ENCODE measurements around the gene PLEKHA7. TPM values are rescaled to one million over a fixed set of nuclear protein-coding genes. Genes with fewer than 3 reads are reported as not detected.

PLEKHA7 gene
- total RNA-seq, 1 experiment from 2014 or later, result 18.4 TPM

DNA sequence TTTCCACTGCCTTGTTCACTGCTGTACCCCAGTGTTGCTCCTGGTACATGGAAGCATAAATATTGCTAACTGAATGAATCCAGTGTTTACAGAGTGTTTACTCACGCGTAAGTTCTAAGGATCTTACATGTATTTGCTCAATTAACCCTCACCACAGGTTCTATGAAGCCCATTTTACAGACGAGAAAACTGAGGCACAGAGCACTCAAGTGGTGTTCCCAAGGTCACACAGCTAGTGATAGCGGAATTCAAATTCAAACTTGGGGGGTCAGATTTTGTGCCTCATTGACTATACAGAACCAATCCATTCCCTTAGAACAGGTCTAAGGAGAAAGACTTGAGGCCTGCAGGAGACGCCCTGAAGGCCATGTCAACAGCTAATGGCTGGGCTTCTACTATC is 72.3 kb downstream of the PLEKHA7 start:
- H2AFZ ChIP-seq (ENCODE audit: low read length), result no peak overlapping the region
- DNase-seq (no peak), ATAC-seq (no peak)
- H3K27me3 ChIP-seq (ENCODE audit: low read length), result no peaks in the 10 kb centered on the region
- H3K4me3 ChIP-seq (ENCODE audit: low read length), result no peak overlapping the region
- H3K36me3 ChIP-seq (ENCODE audit: low read depth, low read length), result no peaks in the 10 kb centered on the region
- CTCF ChIA-PET, result interaction anchor here (1.7 kb wide), 1 partner anchor 121 kb away, joined by 4 read pairs; no protein-coding TSS in a partner anchor
- no TSS peak for BruUV-seq (replicated peaks)
- no peaks in the 10 kb centered on the region for H3K9me3 ChIP-seq (ENCODE audit: low read length)
- no peaks in the 10 kb centered on the region for H4K20me1 ChIP-seq (ENCODE audit: low read length)
- TF ChIP-seq, protein P1, sequence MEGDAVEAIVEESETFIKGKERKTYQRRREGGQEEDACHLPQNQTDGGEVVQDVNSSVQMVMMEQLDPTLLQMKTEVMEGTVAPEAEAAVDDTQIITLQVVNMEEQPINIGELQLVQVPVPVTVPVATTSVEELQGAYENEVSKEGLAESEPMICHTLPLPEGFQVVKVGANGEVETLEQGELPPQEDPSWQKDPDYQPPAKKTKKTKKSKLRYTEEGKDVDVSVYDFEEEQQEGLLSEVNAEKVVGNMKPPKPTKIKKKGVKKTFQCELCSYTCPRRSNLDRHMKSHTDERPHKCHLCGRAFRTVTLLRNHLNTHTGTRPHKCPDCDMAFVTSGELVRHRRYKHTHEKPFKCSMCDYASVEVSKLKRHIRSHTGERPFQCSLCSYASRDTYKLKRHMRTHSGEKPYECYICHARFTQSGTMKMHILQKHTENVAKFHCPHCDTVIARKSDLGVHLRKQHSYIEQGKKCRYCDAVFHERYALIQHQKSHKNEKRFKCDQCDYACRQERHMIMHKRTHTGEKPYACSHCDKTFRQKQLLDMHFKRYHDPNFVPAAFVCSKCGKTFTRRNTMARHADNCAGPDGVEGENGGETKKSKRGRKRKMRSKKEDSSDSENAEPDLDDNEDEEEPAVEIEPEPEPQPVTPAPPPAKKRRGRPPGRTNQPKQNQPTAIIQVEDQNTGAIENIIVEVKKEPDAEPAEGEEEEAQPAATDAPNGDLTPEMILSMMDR (conservative IDR thresholded peaks at IDR 0.05; ENCODE audit: low read depth, low read length), result no peak
- no peak for TF ChIP-seq EZH2 (IDR thresholded peaks at IDR 0.05; ENCODE audit: low read length, unreplicated experiment)
- TF ChIP-seq EZH2phosphoT487 (IDR thresholded peaks at IDR 0.05; ENCODE audit: borderline replicate concordance, low read length), result no peak
- no peak overlapping the region for H3K9ac ChIP-seq (ENCODE audit: low read length)
- intact Hi-C loops (cut with micrococcal nuclease), result loop anchor here (10.0 kb wide), 1 partner anchor 263 kb away; the partner anchor contains the start of gene PIK3C2A
- H3K9me2 ChIP-seq (replicated peaks; ENCODE audit: low read length), result no peaks in the 10 kb centered on the region
- no peaks in the 10 kb centered on the region for H3K79me2 ChIP-seq (ENCODE audit: low read length)
- H3F3A ChIP-seq (ENCODE audit: low read length, unreplicated experiment), result no peaks in the 10 kb centered on the region
- no peak overlapping the region for H3K27ac ChIP-seq (ENCODE audit: low read length)
- H3K4me1 ChIP-seq (ENCODE audit: insufficient read depth, low read length), result no peaks in the 10 kb centered on the region
- H3K4me2 ChIP-seq (ENCODE audit: low read length), result no peak overlapping the region
- POLR2A ChIA-PET (ENCODE audit: unreplicated experiment), result no interaction called here

DNA sequence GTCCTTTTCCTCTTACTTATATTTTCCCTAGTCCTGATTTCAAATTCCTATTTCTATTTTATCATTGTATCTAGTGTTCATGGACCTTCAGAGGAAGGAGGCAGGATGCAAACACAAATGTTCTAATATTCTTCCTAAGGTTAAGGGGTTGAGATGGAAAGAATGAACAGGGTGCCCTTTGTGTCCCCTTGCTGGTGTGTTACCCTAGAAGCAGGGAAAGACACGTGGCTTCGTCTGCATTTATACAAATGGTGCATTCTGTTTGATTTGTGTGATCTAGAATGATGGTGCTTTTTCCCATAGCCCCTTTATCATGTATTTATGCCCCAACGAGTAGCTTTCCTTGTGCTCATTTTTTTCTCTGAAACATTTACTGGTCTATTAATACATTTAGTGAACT is 76.2 kb downstream of the PLEKHA7 start:
- Histone ChIP-seq H3K9me3 (ENCODE audit: low read length) (no peaks in the 10 kb centered on the region), H3K4me1 (ENCODE audit: insufficient read depth, low read length) (no peaks in the 10 kb centered on the region), H4K20me1 (ENCODE audit: low read length) (no peaks in the 10 kb centered on the region), H3F3A (ENCODE audit: low read length, unreplicated experiment) (no peaks in the 10 kb centered on the region), H3K4me2 (ENCODE audit: low read length) (no peak overlapping the region), H3K9me2 (replicated peaks; ENCODE audit: low read length) (no peaks in the 10 kb centered on the region), H3K4me3 (ENCODE audit: low read length) (no peak overlapping the region), H3K27ac (ENCODE audit: low read length) (no peak overlapping the region), H3K27me3 (ENCODE audit: low read length) (no peaks in the 10 kb centered on the region), H3K36me3 (ENCODE audit: low read depth, low read length) (no peaks in the 10 kb centered on the region), H3K79me2 (ENCODE audit: low read length) (no peaks in the 10 kb centered on the region), H2AFZ (ENCODE audit: low read length) (no peak overlapping the region), H3K9ac (ENCODE audit: low read length) (no peak overlapping the region)
- TF ChIP-seq EZH2 (IDR thresholded peaks at IDR 0.05; ENCODE audit: low read length, unreplicated experiment) (no peak), EZH2phosphoT487 (IDR thresholded peaks at IDR 0.05; ENCODE audit: borderline replicate concordance, low read length) (no peak)
- TF ChIP-seq, protein P1 (conservative IDR thresholded peaks at IDR 0.05; ENCODE audit: low read depth, low read length), result no peak
- intact Hi-C loops (cut with micrococcal nuclease), result no loop called here
- BruUV-seq (replicated peaks), result no TSS peak
- ATAC-seq (no peak), DNase-seq (no peak)
- ChIA-PET CTCF (no interaction called here), POLR2A (ENCODE audit: unreplicated experiment) (no interaction called here)

DNA sequence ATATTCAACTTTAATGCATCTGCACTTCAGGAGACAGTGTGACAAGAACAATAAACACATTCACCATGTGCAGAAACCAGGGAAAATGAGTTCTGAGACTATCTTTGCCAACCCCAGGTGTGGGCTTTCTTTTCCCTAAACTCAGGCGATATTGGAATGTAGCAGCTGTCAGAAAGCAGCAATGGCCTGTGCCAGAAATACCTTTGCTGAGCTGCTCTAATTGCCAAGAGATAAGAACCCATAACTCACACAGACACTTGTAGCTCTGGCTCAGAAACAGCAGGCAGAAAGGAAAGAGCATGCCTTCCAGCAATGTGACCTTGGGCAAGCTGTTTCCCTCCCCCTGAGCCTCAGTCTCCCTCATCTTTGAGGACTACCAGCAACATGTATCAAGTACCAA is 77.6 kb downstream of the PLEKHA7 start:
- intact Hi-C loops (cut with micrococcal nuclease), result no loop called here
- POLR2A ChIA-PET (ENCODE audit: unreplicated experiment), result interaction anchor here (0.6 kb wide), 1 partner anchor 19 kb away, joined by 11 read pairs; no protein-coding TSS in a partner anchor
- no peaks in the 10 kb centered on the region for H3K9me3 ChIP-seq (ENCODE audit: low read length)
- no peak overlapping the region for H2AFZ ChIP-seq (ENCODE audit: low read length)
- no peaks in the 10 kb centered on the region for H3K9me2 ChIP-seq (replicated peaks; ENCODE audit: low read length)
- H3K36me3 ChIP-seq (ENCODE audit: low read depth, low read length), result no peaks in the 10 kb centered on the region
- TF ChIP-seq EZH2 (IDR thresholded peaks at IDR 0.05; ENCODE audit: low read length, unreplicated experiment), result no peak
- no peak for TF ChIP-seq EZH2phosphoT487 (IDR thresholded peaks at IDR 0.05; ENCODE audit: borderline replicate concordance, low read length)
- TF ChIP-seq, protein P1 (conservative IDR thresholded peaks at IDR 0.05; ENCODE audit: low read depth, low read length), result no peak
- CTCF ChIA-PET, result interaction anchor here (0.6 kb wide), 1 partner anchor 113 kb away, joined by 5 read pairs; no protein-coding TSS in a partner anchor
- BruUV-seq (replicated peaks), result no TSS peak
- H3K27ac ChIP-seq (ENCODE audit: low read length), result no peak overlapping the region
- no peaks in the 10 kb centered on the region for H3K79me2 ChIP-seq (ENCODE audit: low read length)
- no peak overlapping the region for H3K4me2 ChIP-seq (ENCODE audit: low read length)
- no peaks in the 10 kb centered on the region for H3K27me3 ChIP-seq (ENCODE audit: low read length)
- no peaks in the 10 kb centered on the region for H3F3A ChIP-seq (ENCODE audit: low read length, unreplicated experiment)
- H3K4me1 ChIP-seq (ENCODE audit: insufficient read depth, low read length), result no peaks in the 10 kb centered on the region
- H3K4me3 ChIP-seq (ENCODE audit: low read length), result no peak overlapping the region
- no peak overlapping the region for H3K9ac ChIP-seq (ENCODE audit: low read length)
- ATAC-seq, result no peak
- no peaks in the 10 kb centered on the region for H4K20me1 ChIP-seq (ENCODE audit: low read length)
- no peak for DNase-seq

All from PC-3 (cell line).